Ramos (cell line): ENCODE results near the gene SCN10A.

ENCODE experiments used
- in situ Hi-C: fragments of 300-500 bp; cut with MboI; formaldehyde crosslinking; loops from one replicate; pipeline ENCODE4 v1.14.3; 2022; ENCODE audit warnings: low sequenced_read_pairs; ENCODE audit not compliant: unreplicated experiment

SCN10A gene

DNA sequence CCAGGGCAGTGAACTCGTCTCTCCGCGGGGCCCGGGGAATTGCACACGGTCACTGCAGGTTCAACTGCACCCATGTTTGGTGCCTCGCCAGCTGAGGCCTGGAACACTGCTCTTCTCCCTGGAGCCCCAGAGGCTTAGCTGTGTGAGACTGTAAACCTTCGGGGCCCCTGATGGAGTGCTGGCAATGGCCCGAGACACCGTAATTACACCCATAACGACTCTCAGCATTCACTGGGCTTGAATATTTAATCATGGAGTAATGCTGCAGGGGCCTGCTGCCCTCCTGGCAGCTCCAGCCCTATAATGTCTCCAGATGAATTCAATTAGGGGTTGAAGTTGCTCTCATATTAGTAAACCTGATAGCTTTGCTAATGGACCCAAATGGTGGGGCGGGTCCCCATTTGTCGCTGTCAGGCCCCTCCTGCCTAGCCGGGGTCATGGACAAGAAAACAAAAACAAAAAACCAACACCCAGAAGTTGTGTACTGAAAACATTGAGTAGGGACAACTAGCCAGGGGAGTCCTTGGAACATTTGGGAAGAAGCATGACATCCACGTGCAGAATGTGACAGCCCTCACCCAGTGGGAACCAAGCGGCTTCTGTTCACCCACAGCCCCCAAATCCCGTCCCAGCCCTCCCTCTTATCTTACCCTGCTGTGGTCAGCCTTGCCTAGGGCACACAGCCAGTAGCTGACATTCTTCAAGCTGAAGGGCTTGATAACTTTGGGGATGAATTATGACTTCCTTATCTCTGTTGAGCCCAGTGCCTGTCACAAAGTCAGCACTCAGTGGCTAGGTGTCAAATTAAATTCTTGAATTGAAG lies 92.2 kb downstream of the SCN10A start:
- in situ Hi-C loops = no loop called here

DNA sequence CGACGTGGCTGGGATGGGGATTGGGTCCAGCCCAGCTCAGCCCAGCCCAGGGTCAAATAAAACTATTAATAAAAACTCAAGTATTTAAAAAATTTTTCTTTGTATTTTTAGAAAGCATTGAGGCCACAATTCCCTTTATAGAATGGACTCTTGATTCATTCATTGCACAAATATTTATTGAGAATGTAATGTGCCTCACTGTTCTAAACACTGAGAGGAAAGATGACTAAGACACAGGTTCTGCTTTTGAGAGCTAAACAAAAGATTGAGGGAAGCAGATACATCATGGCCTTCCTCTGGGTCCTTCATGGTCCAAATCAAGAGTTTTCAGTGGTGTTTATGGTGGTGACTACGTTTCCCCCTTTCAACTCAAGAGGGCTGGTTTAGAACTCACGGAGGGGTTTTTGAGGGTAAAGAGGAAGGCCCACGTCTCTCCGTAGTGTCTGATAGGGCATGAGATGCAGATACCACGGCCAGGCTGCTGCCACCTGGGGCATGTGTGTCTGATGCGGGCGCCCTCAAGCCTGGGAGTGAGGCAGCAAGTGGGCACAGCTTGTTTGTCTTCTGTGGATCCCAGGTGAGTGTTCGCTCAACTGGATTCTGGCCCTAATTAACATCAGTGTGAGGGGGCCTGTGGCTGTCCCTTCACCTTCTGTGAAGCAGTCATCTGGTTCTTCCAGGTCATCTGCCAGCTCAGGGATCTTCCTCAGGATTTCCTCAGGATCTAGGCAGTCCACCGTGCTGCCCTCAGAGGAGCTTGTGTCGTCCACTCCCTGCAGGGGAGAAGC lies 93.0 kb downstream of the SCN10A start:
- in situ Hi-C loops = no loop called here

DNA sequence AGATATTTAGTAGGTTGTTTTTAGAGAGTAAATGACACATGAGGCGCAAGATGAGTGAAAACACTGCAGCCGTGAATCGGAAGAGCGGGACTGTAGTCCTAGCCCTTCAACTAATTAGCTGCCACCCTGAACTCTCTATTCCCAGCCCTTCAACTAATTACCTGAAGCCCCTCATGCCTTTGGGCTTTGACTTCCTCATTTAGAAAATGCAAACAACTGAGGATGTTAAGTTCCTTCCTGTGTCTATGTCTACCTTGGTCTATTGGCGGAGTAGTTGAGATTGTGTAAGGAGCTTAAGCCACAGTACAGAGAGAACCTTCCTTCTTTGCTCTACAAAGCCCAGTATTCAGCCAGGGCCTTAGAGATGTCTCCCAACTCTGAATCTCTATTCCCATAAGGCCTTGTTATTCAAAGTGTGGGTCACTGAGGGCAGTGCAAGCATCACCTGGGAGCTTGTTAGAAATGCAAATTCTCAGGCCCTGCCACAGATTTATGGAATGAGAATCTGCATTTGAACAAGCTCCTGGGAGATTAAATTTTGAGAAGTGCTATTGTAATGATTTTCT lies 94.7 kb downstream of the SCN10A start:
- in situ Hi-C loops = no loop called here

DNA sequence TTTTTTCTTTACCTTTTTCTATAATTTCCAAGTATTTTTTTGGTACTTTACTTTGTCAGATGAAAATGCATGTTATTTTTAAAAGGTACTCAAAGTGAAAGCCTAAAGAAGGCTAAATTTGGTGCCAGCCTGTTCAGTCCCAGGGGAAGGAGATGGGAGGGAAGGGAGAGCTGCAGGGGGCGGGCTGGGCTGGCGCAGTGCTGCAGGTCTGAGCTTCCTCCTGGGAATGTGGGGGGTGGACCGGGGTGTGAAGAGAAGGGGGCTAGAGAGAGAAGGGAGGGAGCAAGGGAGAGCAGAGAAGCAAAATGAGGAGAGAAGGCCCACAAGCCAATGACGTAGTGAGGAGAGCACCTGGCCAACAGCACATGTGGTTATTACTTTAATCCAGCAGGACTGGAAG lies 95.6 kb downstream of the SCN10A start:
- in situ Hi-C loops = no loop called here

DNA sequence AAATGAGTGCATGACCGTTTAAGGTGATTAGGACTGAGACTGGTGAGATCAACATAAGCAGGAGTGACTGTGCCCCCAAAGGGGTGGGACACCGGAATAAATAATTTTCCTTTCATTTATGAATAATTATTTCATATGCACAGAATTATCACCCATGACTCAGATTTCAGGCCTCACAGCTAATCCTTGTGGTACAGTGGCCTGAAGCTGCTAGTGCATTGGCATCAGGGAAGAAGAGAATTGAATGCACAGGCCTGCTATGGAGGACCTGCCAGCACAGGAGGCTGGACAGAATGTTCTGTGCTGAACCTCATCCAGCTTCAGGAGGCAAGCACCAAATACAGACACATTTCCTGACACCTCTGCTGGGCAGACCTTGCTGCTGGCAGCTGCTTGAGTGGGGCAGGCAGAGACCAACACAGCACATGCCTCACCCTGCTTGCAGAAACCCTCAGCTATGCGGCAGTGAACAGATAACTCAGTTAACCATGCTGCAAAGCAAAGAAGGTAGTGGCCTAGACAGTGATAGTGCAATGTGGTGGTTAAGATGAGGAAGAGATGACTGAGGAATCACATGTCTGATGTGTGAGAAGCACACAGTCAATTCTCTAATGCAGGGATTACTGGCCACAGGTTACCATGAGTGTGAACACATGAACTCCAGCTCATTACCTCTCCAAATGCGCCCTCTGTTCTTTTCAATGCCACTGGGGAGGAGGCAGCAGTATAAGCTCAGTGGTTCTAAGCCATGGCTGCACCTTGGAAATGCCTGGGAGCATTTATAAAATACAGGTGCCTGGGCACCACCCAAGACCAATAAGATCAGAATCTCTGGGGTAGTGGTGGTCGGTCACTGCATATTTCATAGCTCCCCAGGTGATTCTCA lies 98.4 kb downstream of the SCN10A start:
- in situ Hi-C loops = no loop called here

DNA sequence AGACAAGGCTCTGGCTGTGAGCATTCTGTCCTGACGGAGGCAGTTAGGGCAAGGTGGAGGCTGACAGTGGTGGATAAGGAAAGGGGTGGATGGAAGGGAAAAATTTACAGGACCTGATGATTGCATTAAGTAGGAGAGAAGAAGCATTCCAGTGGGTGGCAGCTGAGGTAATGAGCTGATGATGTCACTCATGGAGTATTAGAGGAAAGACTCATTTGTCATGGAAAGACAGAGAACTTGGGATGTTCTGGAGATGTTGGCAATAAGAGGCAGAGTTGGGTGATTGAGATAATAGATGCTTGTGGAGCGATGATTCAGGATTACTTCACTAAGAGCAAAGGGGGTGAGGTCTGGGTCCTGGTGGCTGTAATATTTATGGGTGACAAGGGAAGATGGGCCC lies 102.9 kb downstream of the SCN10A start:
- in situ Hi-C loops = no loop called here

DNA sequence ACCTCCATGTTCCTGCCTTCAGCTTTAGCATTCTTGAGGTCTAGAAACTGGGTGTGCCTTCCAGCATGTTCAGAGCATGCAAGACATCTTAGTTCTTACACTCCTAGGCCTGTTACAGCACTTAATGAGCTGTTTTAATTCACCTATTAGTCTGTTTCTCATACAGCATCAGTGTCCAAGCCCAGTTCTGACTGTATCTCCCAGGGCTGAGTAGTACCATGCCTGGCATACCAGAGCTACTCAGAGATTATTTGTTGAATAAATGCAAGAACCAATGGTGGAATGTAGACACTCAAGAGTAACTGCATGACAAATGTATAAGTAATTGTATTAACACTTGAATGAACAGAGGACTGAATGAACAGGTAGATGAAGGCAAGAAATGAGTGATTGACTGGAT lies 104.7 kb downstream of the SCN10A start:
- in situ Hi-C loops = no loop called here

DNA sequence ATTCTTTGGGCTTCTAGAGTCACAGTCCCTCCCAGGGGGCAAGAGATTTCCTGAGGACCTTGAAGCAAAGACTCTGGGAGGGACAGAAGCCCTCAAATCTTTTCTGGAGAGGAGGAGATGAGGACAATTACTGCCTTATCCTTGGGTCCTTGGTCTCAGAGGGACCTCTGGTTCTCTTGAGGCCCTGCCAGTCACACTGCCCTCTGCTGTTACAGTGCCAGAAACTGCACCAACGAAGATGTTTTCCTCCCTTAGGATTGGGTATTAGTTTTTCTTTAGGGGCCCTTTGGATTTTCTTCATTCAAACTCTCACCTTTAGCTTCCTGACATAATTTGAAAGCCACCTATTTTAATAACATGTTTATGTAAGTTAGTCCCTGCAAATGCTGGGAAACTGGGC lies 108.3 kb downstream of the SCN10A start:
- in situ Hi-C loops = no loop called here

DNA sequence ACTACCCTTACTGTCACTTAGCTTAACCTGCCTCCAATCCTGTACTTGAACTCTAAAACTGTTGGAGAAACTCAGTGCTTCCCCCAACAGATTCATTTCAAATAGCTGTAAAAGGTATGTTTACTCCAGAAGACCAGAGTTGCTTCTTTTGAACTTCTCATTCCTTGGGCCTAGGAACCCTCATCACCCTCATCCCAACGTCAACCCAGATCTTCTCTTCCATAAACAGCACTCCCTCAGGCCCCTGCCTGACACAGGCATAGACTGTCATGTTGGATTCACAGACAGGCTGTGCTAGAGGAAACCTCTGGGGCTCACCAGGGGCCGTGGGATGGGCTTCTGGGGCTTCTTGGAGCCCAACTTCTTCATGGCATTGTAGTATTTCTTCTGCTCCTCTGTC lies 109.1 kb downstream of the SCN10A start:
- in situ Hi-C loops = no loop called here

DNA sequence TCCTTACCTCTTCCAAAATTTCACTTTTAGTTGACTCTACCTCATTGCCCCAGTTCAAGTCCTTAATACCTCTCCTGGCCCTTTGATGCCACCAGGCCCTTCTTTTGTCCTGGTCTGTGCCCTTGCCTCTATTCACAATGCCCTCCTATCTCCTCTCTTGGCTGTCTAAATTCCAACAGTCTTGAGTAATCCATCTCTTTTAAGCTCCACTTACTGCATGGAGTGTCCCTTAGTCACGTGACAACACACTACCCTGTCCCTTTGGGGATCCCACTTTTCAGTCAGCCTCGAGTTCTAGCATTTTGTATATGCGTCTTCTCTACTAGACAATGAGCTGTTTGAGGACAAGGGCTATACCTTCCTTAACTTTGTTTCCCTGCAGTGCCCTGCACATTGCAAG lies 113.8 kb downstream of the SCN10A start:
- in situ Hi-C loops = no loop called here

DNA sequence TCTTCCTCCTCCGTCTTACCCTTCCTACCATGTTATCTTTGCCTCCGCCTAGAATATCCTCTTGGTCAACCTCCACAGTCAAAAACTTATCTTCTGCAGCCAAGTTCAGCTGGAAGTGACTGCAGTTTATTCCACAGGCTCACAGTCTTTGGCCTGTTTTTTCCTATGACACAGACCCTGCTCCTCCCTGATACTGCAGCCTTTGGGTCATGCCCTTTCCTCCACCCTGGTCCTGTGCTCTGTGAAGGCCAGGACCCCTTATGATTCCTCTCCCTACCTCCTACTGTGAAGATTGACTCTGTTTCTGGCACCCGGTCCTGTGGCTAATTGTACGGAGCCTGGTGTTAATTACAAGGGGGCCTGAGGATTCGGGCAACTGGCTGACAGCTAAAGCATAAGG lies 117.3 kb downstream of the SCN10A start:
- in situ Hi-C loops = no loop called here

DNA sequence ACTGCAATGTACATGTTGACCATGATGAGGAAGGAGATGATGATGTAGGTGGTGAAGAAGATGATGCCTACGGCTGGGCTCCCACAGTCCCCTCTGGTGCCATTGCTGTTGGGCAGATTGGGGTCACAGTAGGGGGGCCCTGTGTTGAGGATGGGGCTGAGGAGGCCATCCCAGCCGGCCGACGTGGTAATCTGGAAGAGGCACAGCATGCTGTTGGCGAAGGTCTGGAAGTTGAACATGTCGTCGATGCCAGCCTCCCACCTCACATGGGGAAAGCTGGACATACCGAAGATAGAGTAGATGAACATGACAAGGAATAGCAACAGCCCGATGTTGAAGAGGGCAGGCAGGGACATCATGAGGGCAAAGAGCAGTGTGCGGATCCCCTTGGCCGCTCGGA lies 118.0 kb downstream of the SCN10A start:
- in situ Hi-C loops = no loop called here

DNA sequence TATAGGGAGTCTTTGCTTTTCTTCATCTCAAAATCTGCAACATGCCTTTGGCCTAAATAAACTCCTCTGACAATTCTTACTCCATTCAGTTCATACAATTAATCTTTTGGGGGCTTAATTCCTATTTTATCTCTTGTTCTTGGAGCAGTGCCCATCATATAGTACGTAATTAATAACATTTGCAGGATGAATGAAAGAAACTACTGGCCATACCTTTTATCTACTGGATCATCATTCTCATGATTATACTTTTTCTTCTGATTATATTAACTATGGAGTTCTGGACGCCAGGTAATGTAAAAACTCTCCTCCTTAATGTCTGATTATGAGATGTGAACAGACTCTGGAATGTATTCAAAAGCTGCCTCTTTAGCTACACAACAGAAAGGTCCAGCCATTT lies 120.0 kb downstream of the SCN10A start:
- in situ Hi-C loops = no loop called here

DNA sequence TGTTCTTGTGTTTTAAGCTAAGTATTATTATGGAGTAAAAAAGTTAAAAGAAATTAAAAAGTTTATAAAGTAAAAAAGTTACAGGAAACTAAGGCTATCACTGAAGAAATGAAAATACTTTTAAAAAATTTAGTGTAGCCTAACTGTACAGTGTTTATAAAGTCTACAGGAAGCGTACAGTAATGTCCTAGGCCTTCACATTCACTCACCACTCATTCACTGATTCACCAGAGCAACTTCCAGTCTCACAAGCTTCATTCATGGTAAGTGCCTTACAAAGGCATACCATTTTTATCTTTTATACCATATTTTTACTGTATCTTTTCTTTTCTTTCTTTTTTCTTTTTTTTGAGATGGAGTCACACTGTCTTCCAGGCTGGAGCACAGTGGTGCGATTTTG lies 125.8 kb downstream of the SCN10A start:
- in situ Hi-C loops = no loop called here

DNA sequence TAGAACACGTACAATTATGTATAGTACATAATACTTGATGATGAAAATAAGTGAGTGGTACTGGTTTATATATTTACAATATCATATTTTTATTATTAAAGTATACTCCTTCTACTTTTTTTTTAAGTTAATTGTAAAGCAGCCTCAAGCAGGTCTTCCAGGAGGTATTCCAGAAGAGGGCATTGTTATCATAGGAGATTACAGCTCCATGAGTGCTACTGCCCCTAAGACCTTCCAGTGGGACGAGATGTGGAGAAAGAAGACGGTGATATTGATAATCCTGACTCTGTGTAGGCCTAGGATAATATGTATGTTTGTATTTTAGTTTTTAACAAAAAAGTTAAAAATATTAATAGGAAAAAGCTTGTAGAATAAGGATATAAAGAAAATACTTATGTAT lies 126.2 kb downstream of the SCN10A start:
- in situ Hi-C loops = no loop called here

DNA sequence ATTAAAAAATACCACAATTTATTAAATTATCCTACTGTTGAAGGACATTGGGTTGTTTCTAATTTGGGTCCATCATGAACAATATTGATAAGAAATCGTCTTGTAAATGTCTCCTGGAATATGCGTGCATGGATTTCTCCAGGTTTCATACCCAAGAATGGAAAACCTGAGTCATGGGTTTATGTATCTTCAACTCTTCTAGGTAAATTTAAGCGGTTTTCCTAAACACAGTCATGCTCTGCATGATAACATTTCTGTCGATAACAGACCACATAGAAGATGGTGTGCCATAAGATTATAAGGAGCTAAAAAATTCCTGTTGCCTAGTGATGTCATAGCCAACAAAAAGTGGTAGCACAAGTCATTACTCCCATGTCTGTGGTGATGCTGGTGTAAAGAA lies 126.7 kb downstream of the SCN10A start:
- in situ Hi-C loops = no loop called here

DNA sequence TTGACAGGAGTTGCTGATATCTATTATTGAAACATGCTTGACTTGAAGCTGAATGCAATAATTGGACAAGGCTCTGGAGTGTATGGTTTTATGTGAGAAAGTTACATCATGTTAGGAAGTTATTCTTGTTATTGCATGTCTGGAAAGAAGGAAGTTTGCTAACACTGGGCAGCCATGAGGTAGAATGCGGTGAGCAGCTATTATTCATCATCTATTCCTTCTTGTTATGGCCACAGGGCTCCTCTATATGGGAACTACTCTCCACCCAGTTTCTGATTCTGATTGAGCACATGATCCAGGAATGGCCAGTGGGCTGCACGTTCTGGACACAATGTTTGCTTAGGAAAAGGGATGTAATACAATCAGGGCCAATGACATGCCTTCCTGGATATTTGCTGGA lies 128.7 kb downstream of the SCN10A start:
- in situ Hi-C loops = no loop called here

DNA sequence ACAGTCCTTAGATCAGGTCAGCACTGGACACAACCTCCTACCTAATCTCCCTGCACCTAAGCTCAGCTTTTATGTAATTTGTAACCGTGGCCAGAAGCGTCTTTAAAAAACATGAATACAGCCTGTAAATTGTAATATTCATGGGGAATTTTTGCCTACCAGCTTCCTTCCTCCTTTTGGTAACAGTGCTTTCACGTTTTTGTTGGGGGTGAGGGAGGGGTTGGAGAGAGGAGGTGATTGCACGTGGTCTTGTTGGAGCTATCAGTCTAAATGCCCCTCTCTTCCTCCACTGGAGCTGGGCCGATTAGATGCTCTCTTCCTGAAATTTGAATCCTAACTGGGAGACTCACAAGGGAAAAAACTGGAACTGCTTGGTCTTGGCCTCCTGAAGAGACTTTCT lies 131.5 kb downstream of the SCN10A start:
- in situ Hi-C loops = no loop called here

DNA sequence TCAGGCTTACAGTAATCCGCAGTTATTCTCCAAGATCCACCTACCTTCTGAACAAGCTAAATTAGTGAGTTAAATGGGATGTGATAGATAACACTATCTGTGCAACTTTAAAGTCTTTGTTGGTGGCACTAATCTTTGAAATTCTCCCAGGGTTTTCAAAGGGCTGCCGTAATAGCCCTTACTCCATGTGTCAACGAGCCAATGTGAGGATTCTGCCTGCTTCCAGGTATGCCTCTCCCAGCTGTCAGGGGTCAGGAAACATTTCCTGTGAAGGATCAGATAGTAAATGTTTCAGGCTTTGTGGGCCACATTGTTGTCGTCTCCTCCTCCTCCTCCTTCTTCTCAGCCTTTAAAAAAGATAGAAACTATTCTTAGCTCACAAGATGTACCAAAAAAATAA lies 146.3 kb downstream of the SCN10A start:
- in situ Hi-C loops = no loop called here

DNA sequence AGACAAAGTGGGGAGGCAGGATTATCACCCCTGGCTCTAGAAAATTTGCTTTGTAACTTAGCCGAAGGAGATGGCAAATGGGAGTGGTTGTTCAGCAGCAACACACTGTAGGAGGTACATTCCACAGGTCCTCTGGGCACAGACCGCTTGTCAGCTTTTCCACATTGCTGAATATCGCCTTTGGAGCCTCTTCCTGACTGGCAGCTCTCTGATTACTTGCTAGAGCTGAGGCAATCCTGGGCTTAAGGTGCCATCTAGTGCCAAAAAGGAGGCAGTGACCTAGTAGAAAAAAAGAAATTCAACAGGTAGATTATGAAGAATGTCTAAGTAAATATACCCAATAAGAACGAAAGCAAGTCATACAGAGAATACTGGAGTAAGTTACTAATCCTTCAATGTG lies 153.5 kb downstream of the SCN10A start:
- in situ Hi-C loops = no loop called here

DNA sequence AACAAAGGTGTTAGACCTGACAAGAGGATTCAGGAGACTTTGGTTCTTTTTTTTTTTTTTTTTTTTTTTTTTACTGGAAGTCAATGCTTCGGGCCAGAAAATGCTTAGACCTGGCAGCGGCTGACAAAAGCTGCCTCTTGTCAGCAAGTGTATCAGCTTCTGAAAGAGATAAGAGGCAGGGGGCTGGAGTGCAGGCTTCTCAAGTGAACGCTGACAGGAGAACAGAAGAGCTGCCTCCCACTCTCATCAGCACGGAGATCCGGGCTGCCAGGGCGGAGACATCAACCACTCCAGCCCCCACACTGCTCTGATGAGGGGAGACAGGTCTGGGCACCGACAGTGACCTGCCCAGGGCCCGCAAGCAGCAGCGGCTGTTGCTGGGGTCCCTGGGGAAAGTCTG lies 157.2 kb downstream of the SCN10A start:
- in situ Hi-C loops = no loop called here
